Activated T-helper 17 cell treated with anti-CD3 and anti-CD28 coated beads, Interleukin-2, amount 50 U/mL, for 72 hours (primary cell): ENCODE data around the gene ASCC3. TPM values are rescaled to one million over a fixed set of nuclear protein-coding genes. Genes with fewer than 3 reads are reported as not detected.
A peak's percentile ranks its signal among the peaks of the same experiment; 100 is the strongest.
"Not testable (repeated sequence)": the region's sequence is repeated elsewhere in the genome, so short reads cannot be mapped to it uniquely, and the experiment has no call there.

Source experiments
- ATAC-seq: fragments of 150-1000 bp; cut with Tn5 transposase; replicated peaks from 2 replicates; pipeline ENCODE4 v1.10.0; 2021; ENCODE audit warnings: mild to moderate bottlenecking, moderate library complexity
- H3K27ac Mint-ChIP-seq: one replicate; pipeline ENCODE4 v1.8.0; 2022; ENCODE audit warnings: mixed read lengths
- H3K27me3 Mint-ChIP-seq: one replicate; pipeline ENCODE4 v1.8.0; 2022; ENCODE audit warnings: mixed read lengths
- H3K36me3 Mint-ChIP-seq: one replicate; pipeline ENCODE4 v1.8.0; 2022; ENCODE audit warnings: low read depth, mild to moderate bottlenecking, mixed read lengths
- H3K4me1 Mint-ChIP-seq: one replicate; pipeline ENCODE4 v1.8.0; 2022; ENCODE audit warnings: mixed read lengths
- H3K4me3 Mint-ChIP-seq: one replicate; pipeline ENCODE4 v1.8.0; 2022; ENCODE audit warnings: mild to moderate bottlenecking, mixed read lengths
- H3K9me3 Mint-ChIP-seq: one replicate; pipeline ENCODE4 v1.8.0; 2022; ENCODE audit warnings: mixed read lengths
- total RNA-seq, 2 donors: library from RNA; stranded (reverse); gene quantifications; one replicate each; pipeline ENCODE4 v1.2.3, GENCODE V29; 2022

The ASCC3 gene
- total RNA-seq, 2 donors from 2014 or later: 58.0 to 87.2 TPM

DNA sequence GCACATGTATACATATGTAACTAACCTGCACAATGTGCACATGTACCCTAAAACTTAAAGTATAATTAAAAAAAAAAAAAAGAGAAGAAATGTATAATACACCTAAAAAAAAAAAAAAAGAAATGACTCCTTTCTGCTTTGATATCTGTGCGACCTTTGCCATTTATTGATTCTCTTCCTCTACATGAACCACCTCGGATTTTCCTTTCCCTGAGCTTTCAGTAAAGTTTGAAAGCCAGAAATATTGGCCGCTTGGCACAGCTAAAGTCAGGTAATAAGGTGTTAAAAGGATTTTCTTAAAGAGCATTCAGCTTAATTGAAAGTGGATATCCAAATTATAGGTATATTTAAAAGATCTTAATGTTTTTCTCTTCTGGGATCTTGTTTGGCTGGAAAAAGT is 12.6 kb upstream of the ASCC3 start:
- no peak for ATAC-seq
- H3K27ac Mint-ChIP-seq: no peak overlapping the region
- H3K27me3 Mint-ChIP-seq: no peaks in the 10 kb centered on the region
- no peaks in the 10 kb centered on the region for H3K4me1 Mint-ChIP-seq
- H3K9me3 Mint-ChIP-seq: no peaks in the 10 kb centered on the region
- H3K4me3 Mint-ChIP-seq: no peak overlapping the region
- no peaks in the 10 kb centered on the region for H3K36me3 Mint-ChIP-seq

DNA sequence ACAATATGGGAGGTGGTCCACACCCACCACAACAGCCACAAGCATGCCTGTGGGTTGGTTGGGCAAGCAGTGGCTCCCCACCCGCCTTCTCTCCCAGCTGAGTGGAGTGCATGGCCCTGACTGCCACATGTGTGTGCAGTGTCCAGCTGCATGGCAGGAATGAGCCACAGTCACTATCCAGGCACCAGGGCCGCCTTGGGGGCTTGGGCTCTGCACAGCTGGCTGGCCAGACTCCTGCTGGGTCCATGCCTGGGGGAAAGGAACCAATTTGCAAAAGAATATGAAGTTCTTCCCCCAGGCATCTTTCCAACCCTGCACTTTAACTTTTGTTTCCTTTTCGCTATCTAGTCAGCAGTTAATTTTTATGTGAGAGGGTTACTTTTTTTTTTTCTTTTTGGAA is 11.6 kb upstream of the ASCC3 start:
- Mint-ChIP-seq H3K9me3 (no peaks in the 10 kb centered on the region), H3K4me3 (no peak overlapping the region), H3K27me3 (no peaks in the 10 kb centered on the region), H3K27ac (no peak overlapping the region), H3K4me1 (no peaks in the 10 kb centered on the region), H3K36me3 (no peaks in the 10 kb centered on the region)
- ATAC-seq: no peak

DNA sequence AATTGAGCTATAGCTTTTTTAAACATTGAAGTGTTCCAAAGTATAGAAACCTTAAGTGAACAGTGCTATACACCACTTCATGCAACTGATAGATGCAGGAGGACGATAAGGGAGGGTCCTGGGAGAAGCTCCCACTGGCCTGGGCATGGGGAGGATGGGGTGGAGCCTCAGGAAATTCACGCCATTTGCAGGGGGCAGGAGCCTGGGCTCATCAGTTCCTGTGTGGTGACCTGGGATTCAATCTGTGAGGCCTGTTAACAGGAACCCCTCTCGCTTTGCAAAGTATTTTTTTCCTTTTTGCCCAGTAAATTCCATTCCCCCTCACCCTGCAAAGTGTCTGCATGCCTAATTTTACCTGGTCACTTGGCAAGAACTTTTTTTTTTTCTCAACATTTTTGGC is 11.0 kb upstream of the ASCC3 start:
- Mint-ChIP-seq H3K27me3 (no peaks in the 10 kb centered on the region), H3K4me3 (no peak overlapping the region), H3K36me3 (no peaks in the 10 kb centered on the region), H3K9me3 (no peaks in the 10 kb centered on the region), H3K27ac (no peak overlapping the region), H3K4me1 (no peaks in the 10 kb centered on the region)
- ATAC-seq: no peak

DNA sequence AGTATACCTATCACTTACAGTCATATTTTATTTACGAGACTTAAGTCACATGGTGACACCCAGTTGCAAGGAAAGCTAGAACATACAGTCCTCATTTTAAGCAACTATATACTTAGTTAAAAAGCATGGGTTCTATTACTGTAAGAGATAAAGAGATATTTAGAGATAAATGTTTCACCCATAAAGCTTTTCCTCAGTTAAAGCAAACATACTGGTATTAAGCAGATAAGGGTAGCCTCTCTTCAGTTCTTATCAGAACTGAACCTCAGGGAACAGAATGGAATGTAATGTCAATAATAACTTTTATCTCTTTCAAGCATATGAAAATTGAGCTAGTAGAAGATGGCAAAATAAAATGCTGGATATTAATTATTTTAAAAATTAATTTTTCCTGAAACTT is 9.9 kb upstream of the ASCC3 start:
- H3K4me1 Mint-ChIP-seq: no peaks in the 10 kb centered on the region
- ATAC-seq: no peak
- no peak overlapping the region for H3K27ac Mint-ChIP-seq

DNA sequence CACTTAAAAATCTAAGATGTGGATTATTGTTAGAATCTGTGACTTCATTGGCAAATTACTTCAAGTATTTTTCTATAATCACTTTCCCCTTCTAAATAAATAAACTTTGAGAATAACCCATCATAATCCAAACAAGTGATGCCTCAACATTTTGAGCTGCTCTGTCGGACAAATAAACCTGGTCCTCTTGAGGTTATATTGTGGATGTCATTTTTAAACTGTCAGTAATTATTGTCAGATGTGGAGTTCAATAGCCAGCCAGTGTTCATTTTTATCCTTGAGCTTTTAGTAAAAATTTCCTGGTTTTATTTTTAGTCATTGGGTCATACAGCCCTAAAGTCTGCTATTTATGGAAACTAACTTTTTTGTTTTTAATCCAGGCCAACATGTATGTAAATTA is 9.5 kb upstream of the ASCC3 start:
- not testable (repeated sequence) for H3K9me3 Mint-ChIP-seq, H3K36me3 Mint-ChIP-seq, H3K4me3 Mint-ChIP-seq, H3K27me3 Mint-ChIP-seq, H3K27ac Mint-ChIP-seq, H3K4me1 Mint-ChIP-seq, ATAC-seq

More for the DNA sequence above, 9.9 kb upstream of the ASCC3 start:
- Mint-ChIP-seq H3K4me3 (no peak overlapping the region), H3K9me3 (no peaks in the 10 kb centered on the region), H3K27me3 (no peaks in the 10 kb centered on the region), H3K36me3 (no peaks in the 10 kb centered on the region)

DNA sequence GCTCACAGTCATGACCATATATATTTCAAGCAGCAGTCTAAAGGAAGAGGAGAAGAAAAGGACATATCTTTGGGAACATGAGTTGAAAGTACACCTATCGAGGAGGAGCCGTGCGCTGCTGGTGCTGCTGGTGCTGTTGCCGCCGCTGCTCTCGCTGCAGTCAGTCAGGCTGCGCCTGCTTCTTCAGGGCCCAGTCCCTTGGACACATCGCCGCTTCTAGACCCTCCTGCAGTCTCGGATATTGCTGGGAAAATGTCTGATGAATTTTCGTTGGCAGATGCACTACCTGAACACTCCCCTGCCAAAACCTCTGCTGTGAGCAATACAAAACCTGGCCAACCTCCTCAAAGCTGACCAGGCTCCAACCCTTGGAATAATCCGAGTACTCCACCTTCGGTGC is 8.2 kb upstream of the ASCC3 start:
- Mint-ChIP-seq H3K36me3 (no peaks in the 10 kb centered on the region), H3K27me3 (no peaks in the 10 kb centered on the region), H3K9me3 (no peaks in the 10 kb centered on the region), H3K4me3 (no peak overlapping the region), H3K27ac (no peak overlapping the region), H3K4me1 (no peaks in the 10 kb centered on the region)
- ATAC-seq: no peak

DNA sequence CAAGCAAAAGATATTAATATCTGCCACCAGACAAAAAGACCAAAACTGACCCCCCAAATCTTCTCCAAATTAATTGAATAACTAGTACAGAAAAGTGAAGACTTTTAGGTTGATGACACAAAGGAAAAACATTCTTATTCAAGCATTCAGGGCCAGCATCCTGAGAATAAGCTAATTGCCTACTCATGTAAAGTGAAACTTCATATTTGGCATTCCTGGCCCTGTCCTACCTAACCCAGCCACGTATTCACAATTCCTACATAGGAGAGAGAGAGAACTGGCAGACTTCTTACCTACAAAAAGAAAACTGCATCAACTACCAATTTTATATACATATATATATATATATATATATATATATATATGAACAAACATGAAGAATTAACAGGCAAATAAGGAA is 4.9 kb upstream of the ASCC3 start:
- H3K27ac Mint-ChIP-seq: no peak overlapping the region
- H3K36me3 Mint-ChIP-seq: peaks cover 9% of the 10 kb centered on the region
- no peak for ATAC-seq
- peaks cover 3% of the 10 kb centered on the region for H3K9me3 Mint-ChIP-seq
- H3K4me3 Mint-ChIP-seq: no peak overlapping the region
- peaks cover 13% of the 10 kb centered on the region for H3K4me1 Mint-ChIP-seq
- no peaks in the 10 kb centered on the region for H3K27me3 Mint-ChIP-seq

DNA sequence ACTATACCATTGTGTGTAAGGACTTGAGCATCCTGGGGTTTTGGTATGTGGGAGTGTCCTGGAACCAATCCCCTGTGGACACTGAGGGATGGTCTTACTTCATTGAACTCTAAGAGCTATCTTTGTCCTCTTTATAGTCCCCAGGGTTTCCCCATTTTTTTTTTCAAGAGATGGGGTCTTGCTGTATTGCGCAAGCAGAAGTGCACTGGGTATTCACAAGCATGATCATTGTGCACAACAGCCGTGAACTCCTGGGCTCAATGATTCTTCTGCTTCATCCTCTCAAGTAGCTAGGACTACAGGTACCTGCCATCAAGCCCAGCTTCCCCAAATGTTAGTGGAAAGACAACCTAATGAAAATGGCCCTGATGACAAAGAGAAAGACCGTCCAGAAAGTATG is 2.2 kb upstream of the ASCC3 start:
- Mint-ChIP-seq H3K4me1 (peaks cover 21% of the 10 kb centered on the region), H3K27ac (no peak overlapping the region), H3K36me3 (peaks cover 30% of the 10 kb centered on the region), H3K27me3 (no peaks in the 10 kb centered on the region), H3K9me3 (peaks cover 3% of the 10 kb centered on the region), H3K4me3 (no peak overlapping the region)
- ATAC-seq: no peak

DNA sequence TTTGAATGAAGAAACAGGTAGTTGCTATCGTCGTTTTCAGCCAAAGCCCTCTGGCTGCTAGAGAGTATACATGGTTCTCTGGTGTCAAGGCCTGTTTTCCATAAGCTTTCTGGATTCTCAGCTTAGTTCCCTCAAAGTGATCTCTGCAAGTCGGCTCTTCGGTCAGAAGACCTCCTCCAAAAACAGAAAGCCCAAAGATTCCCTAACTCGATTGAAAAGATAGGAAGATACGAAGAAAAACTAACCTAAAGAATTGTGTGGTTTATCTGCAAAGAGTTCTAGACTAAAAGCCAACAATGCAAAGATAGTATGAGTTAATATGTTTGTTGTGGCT is 545 bp upstream of the ASCC3 start:
- Mint-ChIP-seq H3K4me3 (peak overlapping the region; percentile 97), H3K4me1 (peaks cover 31% of the 10 kb centered on the region), H3K27ac (peak overlapping the region; percentile 95), H3K36me3 (peaks cover 38% of the 10 kb centered on the region), H3K9me3 (peaks cover 3% of the 10 kb centered on the region), H3K27me3 (no peaks in the 10 kb centered on the region)
- peak; percentile 1 for ATAC-seq

DNA sequence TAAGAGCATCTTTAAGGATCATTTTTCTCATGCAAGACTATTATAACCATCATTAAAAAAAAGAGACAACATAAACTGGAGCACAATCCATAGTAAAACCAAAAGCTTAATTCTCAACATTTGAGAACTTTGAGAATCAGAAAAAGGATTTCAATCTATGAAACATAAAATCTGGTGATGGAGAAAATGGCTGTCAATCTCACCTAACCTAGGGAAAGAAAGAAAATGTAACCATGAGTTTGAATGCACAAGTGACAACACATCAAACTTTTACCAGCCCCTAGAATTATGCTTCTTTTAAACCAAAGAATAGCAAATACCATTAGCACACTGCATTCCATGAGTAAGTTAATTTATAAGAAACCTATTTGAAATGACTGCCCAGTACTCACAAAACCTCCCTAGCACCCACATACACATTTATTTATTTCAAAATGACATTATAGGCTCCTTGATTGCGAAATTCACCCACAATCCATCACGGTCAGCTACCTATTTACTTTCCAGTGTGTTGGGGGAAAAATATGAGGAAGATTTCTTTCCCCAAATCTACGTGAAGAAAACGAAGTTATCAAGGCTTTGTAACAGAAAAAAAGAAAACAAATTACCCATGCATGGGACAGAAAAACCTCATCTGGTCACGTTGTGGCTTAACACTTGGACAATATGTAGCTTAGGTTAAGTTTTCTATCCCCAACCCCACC is 828 bp downstream of the ASCC3 start:
- Mint-ChIP-seq H3K4me3 (peak overlapping the region; percentile 97), H3K9me3 (peaks cover 3% of the 10 kb centered on the region), H3K36me3 (peaks cover 50% of the 10 kb centered on the region), H3K4me1 (peaks cover 40% of the 10 kb centered on the region), H3K27ac (peak overlapping the region; percentile 95), H3K27me3 (no peaks in the 10 kb centered on the region)
- ATAC-seq: no peak

DNA sequence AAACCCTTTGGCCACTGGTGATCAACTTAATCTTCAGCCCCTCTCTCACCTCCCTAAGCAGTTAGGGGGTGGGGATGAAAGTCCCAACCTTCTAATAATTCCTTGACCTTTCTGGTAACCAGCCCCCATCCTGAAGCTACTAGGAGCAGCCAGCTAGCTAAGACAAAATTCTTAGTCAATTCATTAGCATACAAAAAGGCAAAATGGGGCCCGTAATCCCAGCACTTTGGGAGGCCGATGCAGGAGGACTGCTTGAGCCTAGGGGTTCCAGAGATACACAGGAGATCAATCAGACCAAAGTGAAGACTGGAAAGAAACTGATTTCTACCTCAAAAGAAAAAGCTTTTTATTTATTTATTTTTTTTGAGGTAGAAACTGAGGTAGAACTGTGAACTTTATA is 1.8 kb downstream of the ASCC3 start:
- peak overlapping the region; percentile 95 for H3K27ac Mint-ChIP-seq
- H3K9me3 Mint-ChIP-seq: peaks cover 3% of the 10 kb centered on the region
- peaks cover 50% of the 10 kb centered on the region for H3K4me1 Mint-ChIP-seq
- H3K27me3 Mint-ChIP-seq: no peaks in the 10 kb centered on the region
- ATAC-seq: no peak
- H3K4me3 Mint-ChIP-seq: peak overlapping the region; percentile 97
- peaks cover 57% of the 10 kb centered on the region for H3K36me3 Mint-ChIP-seq

DNA sequence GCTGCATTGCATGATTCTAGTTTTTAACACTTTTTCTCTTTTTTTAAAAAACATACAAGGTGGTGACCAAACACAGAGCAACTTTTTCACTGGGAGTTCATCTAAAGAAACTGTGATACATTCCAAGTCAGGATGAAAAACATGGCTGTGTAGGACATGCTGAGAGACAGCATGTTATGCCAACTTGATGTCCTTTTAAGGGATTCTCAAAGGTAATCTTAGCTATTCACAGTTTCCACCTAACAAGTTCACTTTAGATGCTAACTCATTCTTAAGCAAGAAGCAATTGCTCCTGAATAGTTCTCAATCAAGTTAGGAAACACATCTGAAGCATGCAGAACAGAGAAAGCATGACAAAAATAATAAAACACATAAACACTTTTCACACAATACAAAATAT is 3.3 kb downstream of the ASCC3 start:
- ATAC-seq: no peak
- Mint-ChIP-seq H3K4me1 (peaks cover 58% of the 10 kb centered on the region), H3K27ac (no peak overlapping the region), H3K4me3 (peak overlapping the region; percentile 97), H3K27me3 (no peaks in the 10 kb centered on the region), H3K9me3 (peaks cover 3% of the 10 kb centered on the region), H3K36me3 (peaks cover 68% of the 10 kb centered on the region)

DNA sequence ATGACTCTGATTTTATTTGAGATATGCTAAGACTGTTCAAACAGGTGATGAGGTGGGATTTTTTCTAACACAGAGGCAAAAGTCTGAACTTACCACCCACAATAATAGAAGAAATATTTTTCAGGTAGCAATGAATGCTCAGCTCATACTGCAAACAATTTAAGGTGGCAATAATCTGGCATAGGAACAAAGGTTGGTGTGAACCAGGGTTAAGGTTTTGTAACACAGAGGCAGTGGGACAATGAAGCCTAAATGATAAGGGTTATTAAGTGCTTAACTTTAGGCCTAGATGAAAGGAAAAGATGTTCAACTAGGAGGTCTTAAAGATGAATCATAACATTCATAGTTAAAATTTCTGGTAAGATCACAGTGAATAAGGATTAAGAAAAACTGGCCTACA is 4.9 kb downstream of the ASCC3 start:
- ATAC-seq: no peak
- H3K9me3 Mint-ChIP-seq: no peaks in the 10 kb centered on the region
- no peaks in the 10 kb centered on the region for H3K27me3 Mint-ChIP-seq
- peaks cover 73% of the 10 kb centered on the region for H3K36me3 Mint-ChIP-seq
- H3K27ac Mint-ChIP-seq: no peak overlapping the region
- H3K4me1 Mint-ChIP-seq: peaks cover 49% of the 10 kb centered on the region
- no peak overlapping the region for H3K4me3 Mint-ChIP-seq

DNA sequence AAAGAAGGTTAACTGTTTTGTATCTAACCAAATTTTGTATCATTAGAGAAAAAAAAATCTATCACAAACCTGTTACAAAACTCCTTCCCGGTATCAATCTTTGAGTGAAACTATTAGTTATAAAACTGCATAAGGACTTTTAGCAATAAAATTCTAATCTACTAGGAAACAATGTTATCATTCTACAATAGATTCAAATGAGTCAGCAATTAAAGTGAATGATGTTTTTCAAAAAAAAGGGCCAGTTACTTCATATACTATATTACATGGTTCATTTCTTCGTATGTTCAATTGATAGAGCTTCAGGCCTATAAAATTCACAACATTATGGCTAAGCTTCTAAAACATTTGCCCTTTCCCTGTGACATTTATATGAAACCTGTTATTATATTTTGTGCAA is 15.6 kb downstream of the ASCC3 start:
- Mint-ChIP-seq H3K4me3 (no peak overlapping the region), H3K27me3 (no peaks in the 10 kb centered on the region), H3K36me3 (peaks cover 96% of the 10 kb centered on the region), H3K9me3 (no peaks in the 10 kb centered on the region), H3K27ac (no peak overlapping the region), H3K4me1 (peaks cover 2% of the 10 kb centered on the region)
- no peak for ATAC-seq

DNA sequence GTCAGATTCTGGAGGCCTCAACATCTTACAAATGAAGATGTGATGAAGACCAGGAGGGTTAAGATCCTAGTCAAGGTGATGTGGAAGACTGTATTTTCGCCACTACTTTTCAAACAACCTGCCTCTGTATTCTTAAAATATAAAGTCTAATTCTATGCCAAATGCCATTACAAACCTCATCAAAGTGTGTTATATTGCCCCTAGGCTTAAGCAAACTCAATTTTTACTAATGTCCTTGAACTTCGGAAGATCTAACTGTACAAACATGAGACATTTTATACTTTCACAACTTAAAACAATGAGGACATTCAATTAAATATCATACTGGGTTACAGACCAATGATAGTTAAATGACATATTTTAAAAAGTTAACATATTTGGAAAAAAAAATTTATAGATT is 19.1 kb downstream of the ASCC3 start:
- peaks cover 98% of the 10 kb centered on the region for H3K36me3 Mint-ChIP-seq
- no peak for ATAC-seq
- no peak overlapping the region for H3K4me3 Mint-ChIP-seq
- H3K27me3 Mint-ChIP-seq: no peaks in the 10 kb centered on the region
- H3K9me3 Mint-ChIP-seq: no peaks in the 10 kb centered on the region
- no peak overlapping the region for H3K27ac Mint-ChIP-seq
- no peaks in the 10 kb centered on the region for H3K4me1 Mint-ChIP-seq

DNA sequence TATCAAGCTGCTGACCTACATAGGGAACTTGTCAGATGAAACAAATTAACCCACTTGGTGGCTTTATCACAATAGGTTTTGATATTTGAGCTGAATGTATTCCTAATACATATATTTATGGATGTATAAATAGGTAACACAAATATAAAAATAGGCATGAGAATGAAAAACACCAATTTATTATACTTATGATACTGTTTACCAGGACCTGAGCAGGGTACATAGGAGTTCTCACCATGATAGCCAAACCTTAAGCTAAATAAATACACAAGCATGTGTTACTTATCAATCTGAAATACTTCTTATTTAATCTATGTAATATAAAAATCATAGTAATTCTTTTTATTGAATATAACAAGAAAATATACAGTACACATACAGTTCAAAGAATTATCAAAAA is 25.0 kb downstream of the ASCC3 start:
- Mint-ChIP-seq H3K27ac (no peak overlapping the region), H3K4me3 (no peak overlapping the region), H3K36me3 (peaks cover 68% of the 10 kb centered on the region), H3K9me3 (no peaks in the 10 kb centered on the region), H3K27me3 (no peaks in the 10 kb centered on the region), H3K4me1 (no peaks in the 10 kb centered on the region)
- ATAC-seq: no peak
